ENCODE measurements around the gene NDC1.

- TF ChIP-seq CTCF (IDR thresholded peaks at IDR 0.05) (no peak), POLR2AphosphoS5 (IDR thresholded peaks at IDR 0.05) (no peak), POLR2A (IDR thresholded peaks at IDR 0.05) (no peak), EP300 (IDR thresholded peaks at IDR 0.05) (no peak)
Measured at GRCh38 chr1:53842347-53842746, 4.3 kb upstream of the NDC1 start.

Measured in sigmoid colon (tissue), 4 donors.